Measurements from ENCODE around the gene MAP3K12.
"Not testable (repeated sequence)": the region's sequence is repeated elsewhere in the genome, so short reads cannot be mapped to it uniquely, and the experiment has no call there.

Gene MAP3K12

DNA sequence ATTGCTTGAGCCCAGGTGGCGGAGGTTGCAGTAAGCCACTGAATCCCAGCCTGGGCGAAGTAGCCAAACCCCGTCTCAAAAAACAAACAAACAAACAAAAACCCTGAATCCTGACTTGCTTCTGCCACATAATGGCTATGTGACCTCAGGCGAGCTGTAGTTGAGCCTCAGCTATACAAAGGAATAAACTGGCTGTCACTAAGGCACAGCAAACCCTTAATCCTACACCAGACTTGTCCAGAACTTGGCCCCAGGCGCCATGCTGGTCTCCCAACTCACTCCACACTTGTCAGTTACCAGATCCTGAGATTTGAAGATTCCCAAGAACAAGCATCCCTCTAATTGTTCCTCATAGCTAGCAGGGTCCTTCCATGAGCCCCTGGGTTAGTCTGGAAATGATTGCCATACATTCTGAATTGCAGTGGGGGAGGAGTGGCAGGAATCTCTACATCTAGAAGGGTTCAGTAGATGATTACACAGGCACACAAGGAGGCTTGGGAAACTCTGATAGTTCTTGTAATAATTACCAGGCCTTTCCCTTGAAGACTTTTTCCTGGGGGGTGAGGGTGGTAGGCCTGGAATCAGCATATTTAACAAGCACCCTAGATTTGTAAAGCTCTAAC, 9.9 kb downstream of the MAP3K12 start:
- DNase-seq = no peak

DNA sequence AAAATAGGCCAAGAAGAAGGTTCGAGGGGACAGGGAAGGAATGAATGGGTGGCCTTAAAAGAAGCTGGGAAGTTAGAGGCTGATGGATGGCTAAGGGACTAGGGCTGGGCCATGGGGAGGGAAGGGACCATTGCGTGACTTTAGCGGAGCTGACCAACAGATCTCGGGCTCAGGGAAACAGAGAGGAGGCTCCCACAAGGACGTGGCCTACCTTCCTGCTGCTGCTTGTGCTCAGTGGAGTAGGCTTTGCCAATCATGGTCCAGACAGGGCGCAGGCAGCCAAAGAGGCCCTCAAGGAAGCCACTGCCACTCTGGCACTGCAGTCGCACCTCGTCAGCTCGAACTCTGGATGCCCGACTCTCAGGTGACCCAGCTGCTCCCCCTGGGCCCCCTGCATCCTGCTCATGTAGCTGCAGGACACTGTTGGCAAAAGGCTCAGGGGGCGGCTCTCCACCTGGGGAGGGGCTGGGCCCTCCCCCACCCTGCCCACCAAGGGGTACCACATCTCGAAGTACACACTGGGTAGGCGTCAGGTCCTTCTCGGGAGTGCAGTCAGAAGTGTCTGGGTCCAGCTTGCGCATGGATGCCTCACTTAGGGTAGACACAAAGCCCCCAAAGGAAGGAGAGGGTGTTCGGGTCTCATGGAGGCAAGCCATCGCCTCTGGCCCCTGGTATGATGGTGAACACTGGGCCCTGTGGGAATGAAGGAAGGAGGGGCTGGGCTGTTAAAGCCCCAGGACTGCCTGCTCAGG, 12.3 kb downstream of the MAP3K12 start:
- DNase-seq = no peak

DNA sequence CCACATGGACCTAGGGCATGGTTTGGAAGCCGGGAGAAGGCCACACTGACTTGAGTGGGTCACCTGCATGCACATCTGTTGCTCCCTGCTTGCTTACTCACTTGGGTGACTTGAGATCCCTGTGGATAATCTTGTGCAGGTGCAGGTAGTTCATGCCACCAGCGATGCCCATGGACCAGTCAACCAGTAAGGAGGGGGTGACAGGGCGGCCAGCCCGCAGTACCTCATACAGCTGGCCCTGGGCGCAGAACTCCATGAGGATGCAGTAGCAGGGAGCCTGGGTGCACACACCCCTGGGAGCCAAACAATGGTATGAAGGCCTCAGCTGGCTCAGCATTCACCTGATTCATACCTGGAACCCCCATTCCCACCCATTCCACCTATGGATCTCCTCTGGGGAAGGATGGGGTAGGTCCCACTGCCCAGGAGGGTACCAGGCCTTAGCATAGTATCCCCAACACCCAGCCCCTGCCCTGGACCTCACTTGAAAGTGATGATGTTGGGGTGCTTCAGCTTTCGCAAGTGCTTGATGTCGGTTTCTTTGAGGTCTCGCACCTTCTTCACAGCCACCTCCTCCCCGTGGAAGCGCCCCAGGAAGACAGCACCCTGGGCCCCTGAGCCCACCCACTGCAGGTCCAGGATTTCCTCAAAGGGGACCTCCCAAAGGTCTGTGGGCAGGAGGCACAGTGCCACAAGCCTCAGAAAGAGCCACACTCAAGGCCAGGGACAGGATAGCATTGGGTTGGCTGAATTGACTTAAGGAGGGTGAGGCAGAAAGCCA, 13.1 kb downstream of the MAP3K12 start:
- DNase-seq = no peak

GRCh38 chr12:53484686-53485575, 14.3 kb downstream of the MAP3K12 start:
- no peak for DNase-seq

DNA sequence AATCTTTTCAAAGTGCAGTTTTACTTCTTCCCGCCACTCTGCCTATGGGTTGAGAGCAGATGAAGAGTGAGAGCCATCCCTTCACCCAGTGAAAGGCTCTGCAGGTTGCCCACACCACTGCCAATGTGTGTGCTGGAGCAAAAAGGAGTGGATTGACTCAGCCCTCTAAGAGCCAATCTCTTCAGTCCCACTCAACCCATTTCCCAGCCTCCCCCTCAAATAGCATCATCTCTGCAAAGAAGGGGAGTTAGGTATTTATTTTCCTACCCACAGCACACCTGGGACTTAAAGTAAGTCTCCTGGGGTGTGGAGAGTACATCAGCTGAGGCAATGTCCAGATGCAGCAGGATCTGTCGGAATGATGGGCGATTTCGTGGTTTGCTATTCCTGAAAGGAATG, 15.3 kb downstream of the MAP3K12 start:
- no peak for DNase-seq

- no peak for DNase-seq
Observed at GRCh38 chr12:53483225-53483978, 15.9 kb downstream of the MAP3K12 start.

- DNase-seq = no peak
Observed at GRCh38 chr12:53482626-53483168, 16.6 kb downstream of the MAP3K12 start.

DNA sequence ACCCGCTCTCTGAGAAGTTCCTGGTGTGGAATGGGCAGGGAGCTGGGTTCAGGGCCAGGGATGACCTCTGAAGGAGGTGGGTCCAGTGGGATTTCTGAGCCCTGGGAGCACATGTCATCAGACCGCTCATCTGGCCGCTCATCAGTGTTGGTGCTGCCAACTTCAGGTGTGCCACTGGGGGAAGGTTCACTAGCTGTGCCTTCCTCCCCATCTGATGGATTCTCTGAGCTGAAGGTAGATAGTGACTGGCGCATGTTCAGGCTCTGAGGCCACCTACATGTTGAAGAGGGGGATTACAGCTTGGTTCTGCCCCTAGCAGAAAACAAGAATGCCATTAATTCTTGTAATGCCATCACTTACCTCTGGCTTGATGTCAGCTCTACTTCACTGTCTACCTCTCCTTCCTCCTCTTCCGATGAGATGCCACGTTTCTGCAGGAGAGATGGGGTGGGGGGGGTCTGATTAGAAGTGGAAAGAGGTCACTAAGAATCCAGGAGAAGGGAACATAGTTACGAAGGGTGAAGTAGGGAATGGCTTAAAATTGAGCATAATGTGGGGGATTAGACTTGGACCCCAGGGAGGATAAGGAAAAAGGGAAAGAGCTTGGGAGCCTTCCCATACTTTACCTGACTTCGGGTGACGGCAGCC, 17.2 kb downstream of the MAP3K12 start:
- no peak for DNase-seq

- not testable (repeated sequence) for DNase-seq
Observed at GRCh38 chr12:53481458-53481857, 17.8 kb downstream of the MAP3K12 start.

DNA sequence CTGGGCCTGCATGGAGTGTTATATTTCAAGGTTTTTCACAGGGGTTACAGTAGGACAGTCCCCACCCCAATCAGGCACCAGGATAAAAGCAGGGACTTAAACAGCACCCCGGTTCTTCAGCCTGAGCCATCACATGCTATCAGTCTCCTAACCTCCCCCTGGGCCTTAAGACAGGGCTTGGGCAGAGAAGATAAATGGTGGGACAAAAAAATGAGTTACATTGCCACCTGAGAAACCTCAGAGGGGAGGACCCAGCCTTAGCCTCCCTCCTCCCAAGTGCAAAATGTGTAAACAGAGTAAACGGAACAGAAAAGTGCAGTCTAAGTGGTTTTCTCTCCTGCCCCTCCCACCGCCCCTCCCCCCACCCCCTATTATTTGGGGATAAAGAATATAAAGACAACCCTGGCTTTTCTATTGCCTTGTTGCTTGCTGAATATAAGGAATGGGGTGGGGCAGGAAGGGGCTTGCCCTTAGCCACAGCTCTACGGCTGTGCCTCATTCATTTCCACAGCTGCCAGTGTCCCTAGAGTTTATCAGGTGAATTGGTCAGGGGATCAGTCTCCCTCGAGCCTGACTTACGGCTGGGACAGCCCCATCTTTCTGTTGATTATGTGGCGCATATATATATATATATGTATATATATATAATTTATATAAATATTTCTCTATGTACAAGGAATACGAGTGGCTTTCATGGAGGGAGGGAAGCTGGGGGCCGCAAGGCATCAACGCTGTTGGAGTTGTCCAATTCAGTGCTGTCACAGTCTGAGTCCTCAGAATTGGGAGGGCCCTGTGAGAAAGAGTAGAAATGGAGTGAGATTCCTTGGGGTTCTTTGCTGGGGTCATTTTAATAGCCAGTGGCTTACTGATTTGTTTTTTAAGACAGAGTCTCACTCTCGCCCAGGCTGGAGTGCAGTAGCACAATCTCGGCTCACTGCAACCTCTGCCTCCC, 18.5 kb downstream of the MAP3K12 start:
- DNase-seq = no peak

GRCh38 chr12:53479331-53479730, 19.9 kb downstream of the MAP3K12 start:
- DNase-seq = no peak

GRCh38 chr12:53478865-53479264, 20.4 kb downstream of the MAP3K12 start:
- DNase-seq = no peak

DNA sequence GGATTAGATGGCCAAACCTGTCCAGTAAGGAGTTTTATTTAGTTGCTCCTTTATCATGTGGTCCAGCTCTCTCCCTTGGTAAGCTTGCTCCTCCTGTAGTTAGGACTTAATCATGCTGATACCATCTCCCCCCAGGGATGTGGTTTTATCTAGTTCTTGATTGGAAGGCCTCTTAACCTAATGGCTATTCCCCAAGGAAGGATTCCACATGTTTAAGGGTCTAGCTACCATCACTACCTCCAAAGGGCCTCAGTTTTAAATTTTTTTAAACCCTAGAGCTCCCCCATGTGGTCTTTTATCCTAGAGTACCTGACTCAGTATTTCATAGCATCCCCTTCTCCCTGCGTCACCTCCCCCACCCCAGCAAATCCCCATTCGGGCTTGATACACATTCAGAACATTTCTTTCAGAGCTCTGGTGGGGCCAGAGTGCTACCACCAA, 22.5 kb downstream of the MAP3K12 start:
- DNase-seq = peak; percentile 12 to 25

- DNase-seq = no peak
Observed at GRCh38 chr12:53474819-53475218, 24.4 kb downstream of the MAP3K12 start.

DNA sequence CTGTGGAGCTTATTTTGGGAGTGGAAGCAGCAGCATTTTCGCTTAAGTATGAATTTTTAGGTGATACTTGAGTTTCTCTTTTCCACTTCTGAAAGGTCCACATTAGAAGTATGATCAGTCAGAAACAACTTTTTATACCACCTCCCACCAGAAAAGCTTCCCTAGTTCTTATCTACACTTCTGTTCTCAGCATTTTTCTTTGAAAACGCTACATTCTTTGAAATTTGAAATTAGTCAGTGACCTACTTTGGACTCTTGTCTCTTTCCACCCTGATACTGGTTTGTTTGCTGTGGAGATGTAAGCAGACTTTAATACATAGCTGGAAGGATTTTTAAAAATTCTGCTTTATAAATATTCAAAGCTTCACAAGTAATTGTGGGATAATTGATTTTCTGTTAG, 25.2 kb downstream of the MAP3K12 start:
- no peak for DNase-seq

GRCh38 chr12:53472056-53472582, 27.1 kb downstream of the MAP3K12 start:
- no peak for DNase-seq

- DNase-seq = no peak
Observed at GRCh38 chr12:53468282-53468681, 31.0 kb downstream of the MAP3K12 start.

DNA sequence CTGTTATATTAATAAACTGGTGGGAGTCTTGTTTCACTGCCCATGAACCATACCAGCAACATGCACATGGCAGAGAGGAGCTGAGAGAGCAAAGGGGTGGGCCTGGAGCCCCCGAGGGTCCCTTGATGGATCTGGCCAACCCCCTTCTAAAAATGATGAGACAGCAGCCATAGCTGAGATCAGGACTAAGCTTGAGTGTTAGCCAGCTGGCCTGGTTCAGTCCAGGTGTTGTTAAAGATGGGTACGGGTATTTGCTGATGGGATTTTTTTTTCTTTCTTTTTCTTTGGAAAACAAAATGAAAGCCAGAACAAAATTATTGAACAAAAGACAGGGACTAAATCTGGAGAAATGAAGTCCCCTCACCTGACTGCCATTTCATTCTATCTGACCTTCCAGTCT, 31.4 kb downstream of the MAP3K12 start:
- DNase-seq = no peak

DNA sequence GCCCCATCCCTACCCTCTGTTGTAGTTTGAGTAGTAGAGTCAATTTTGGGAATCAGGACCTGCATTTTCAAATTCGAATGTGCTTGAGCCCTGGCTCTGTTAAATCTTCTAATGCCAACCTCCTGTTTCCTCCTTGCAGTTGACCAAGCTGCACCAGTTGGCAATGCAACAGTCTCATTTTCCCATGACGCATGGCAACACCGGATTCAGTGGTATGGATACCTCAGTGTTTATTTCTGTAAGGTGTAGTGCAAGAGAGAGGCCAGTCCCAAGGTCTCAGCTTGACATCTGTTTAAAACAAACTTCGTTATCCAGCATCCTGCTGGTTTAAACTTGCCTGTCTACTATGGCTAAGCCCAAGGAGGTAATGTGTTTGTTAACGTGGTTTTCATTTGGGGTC, 32.2 kb downstream of the MAP3K12 start:
- no peak for DNase-seq

- no peak for DNase-seq
Observed at GRCh38 chr12:53466640-53467039, 32.6 kb downstream of the MAP3K12 start.

All from AML-193 (cell line).